NCI-H526 treated with DMSO at 0.1 percent for 48 hours (cell line): ENCODE data around the gene PHRF1.

Experiments
- DNase-seq: peaks from one replicate; lab custom pipeline; 2025; lab: John Stamatoyannopoulos, UW

PHRF1 gene

GRCh38 chr11:616320-617198 lies 40.3 kb downstream of the PHRF1 start:
- no peak for DNase-seq

- no peak for DNase-seq
Observed at GRCh38 chr11:617199-617911, 41.1 kb downstream of the PHRF1 start.

GRCh38 chr11:617912-618682 lies 41.8 kb downstream of the PHRF1 start:
- DNase-seq, result no peak

DNA sequence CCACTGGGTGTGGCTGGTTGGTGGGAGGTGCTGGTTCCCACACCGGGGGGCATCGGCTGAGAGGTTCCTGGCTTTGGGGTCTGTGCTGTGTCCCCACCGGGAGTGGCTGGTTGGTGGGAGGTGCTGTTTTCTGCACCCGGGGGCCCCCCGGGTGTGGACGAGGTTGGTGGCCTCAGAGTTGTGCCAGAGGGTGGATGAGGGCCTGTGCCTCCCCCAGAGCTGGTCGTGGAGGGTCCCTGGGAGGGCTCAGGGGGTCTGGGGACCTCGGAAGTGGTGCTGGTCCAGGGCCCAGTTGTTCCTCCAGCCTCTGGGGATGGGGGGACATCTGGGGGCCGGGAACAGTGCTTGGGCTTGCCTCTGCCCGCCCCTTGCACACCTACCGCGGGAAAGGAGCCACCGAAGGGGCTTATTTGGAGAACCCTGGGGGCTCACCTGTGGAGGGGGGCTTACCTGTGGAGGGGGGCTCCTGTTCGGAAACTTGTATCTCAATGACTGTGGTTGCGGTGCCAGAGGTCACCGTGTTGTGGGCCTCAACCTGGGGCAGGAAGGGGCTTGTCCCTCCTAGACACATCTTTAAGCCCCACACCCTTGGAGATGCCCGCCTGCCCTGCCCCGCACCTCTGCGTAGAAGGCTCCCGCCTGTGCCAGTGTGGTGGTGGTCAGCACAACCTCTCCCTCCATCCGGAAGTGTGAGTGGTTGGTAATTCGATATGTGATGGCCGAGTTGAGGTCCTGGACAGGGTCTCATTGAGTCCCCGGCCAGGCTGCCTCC lies 42.8 kb downstream of the PHRF1 start:
- DNase-seq, result no peak

GRCh38 chr11:619628-620050 lies 43.4 kb downstream of the PHRF1 start:
- DNase-seq, result no peak

DNA sequence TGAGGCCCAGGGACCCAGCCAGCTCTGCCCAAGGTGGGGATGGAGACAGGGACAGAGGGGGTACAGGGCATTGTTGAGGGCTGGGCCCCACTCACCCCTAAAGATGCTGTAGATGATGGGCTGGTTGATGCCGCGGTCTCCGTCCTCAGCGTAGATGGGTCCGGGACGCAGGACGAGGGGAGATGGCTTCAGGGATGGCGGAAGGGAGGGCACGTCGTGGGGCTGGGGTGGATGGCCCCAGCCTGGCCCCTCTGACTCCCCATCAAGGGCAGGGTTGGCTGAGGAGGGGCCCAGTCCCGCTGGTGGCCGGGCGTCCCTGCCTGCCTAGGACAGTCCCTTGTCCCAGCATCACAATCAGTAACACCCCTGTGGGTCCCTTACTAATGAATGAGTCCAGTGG lies 43.9 kb downstream of the PHRF1 start:
- no peak for DNase-seq

DNA sequence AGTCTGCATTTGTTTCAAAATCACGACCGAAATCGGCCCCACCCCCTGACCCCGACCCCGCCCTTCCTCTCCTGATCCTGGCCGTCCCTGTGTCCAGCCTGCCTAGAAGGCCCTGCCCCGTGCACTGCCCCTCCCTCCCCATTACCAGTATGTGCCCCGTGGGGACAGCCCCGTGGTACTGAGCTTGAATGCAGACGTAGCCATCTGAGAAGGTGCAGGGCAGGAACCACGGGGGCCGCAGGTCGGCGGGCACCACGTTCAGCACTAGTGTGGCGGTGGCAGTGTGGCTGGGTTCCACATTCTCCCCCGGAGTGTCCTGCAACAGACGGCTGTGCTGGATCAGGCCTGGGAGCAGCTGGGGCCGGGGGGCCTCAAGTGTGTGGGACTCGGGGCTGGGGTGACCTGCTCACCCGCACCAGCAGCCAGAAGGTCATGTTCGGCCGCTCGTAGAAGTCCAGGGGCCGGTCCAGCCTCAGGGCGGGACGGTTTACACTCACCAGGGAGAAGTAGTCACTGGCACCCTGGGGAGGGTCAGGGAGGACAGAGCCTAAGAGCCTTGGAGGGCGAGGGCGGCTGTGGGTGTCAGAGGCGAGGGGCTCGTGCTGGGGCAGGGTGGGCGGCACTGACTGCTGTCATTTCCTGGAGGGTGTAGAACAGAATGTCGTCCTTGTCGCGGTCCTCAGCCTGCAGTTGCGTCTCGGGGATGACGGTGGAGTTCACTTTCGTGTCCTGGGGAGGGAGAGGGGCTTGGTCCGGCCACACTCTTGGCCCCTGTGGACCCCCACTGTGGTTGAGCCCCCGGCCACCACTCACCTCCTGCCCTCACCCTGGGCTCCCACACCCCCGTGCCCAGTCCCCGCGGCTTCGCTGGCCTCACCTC lies 44.9 kb downstream of the PHRF1 start:
- DNase-seq, result no peak

DNA sequence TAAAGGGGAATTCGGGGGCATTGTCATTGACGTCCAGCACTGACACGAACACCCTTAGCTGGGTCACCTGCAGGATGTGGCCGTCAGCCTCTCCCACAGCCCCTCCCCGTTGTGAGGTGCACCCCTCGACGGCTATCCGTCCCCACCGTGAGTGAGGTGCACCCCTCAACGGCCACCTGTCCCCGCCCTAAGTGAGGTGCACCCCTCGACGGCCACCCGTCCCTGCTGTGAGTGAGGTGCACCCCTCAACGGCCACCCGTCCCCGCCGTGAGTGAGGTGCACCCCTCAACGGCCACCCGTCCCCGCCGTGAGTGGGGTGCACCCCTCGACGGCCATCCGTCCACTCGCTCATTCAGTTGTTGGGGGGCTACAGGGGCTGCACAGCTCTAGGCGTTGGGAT lies 45.6 kb downstream of the PHRF1 start:
- DNase-seq, result no peak

GRCh38 chr11:623349-623869 lies 47.1 kb downstream of the PHRF1 start:
- no peak for DNase-seq

GRCh38 chr11:623999-624704 lies 47.9 kb downstream of the PHRF1 start:
- DNase-seq, result no peak

DNA sequence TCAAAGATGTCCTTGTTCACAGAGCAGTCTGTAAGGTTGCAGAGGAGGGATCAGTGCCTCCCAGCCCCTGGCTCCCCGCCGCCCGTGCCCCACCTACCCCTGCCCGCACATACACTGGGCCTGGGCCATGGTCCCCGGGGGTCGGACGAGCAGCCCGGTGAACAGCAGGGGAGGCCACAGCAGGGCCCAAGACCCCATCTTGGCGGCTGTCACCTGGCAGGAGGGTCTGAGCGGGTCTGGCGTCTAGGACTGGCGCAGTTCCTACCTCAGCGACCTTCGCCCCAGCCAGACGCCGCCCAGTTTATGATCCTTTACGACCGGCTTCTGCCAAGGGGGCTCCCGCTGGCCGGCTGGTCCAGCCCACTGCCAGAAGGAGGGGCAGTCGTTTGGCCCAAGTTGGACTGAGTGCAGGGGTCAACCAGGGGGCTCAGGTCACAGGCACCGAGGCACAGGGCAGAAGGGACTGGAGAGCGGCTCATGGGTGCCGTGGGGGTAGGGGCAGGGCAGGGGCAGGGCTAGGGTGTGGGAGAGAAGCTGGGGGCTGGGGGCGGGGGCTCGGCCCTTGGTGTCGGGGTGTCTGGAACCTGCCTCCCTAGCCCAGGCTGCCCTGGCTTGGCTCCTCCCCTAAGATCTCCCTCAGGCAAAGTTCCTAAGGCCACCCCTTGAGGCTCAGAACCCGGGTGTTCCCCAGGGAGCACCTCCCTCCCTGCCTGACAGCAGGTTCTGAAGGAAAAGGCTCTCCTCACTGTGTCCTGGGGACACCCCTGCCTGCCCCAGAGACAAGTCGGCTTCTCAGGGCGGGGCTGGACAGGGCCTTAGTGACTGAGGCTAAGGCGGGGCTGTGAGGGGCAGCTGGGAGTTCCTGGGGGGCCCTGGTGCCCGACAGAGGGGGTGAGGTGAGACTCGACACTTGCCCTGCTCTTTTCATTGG lies 48.7 kb downstream of the PHRF1 start, which contains the start of gene CDHR5:
CDHR5 (minus strand) TSS at position 251 of the 931 bp plus-strand sequence; CDS start at position 198, 53 bp downstream.
- no peak for DNase-seq

- no peak for DNase-seq
Observed at GRCh38 chr11:625636-626268, 49.5 kb downstream of the PHRF1 start.

DNA sequence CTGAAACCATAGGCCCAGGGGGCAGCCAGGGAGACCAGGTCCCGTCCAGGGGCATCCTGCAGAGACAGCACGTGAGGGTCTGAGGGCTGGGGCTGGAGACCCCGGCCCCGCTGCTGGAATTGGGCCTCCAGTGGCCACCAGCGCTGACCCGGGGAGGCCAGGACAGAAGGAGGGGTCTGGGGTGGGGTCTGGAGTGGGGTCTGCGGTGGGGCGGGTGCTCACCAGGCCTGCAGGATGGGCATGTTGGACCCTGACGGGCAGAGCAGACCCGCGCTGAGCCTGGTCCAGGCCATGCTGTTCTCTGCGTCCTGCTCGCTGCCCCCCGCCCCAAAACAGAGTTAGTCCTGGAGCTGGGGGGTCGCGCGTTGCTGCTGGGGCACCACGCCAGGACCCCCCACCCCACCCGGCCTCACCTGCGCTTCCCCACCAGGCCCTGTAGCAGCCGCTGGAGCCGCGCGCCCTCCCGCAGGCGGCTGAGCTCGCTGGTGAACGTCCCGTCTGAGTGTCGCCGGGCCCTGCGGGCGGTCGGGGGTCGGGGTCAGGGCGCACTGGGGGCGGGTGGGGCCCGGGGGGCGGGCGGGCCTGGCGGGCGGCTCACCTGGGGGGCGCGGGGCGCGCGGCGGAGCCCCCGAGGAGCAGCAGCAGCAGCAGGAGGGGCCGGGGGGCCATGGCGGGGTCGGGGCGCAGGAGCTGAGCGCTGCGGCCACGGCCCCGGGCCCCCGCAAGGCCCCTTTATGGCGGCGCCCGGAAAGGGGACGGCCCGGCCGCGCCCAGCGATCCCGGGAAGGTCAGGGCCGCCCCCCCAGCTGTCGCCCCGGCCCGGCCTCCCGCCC lies 50.4 kb downstream of the PHRF1 start, which contains the start of gene SCT:
SCT (minus strand) TSS at position 707 of the 833 bp plus-strand sequence; CDS start at position 669, 38 bp downstream.
- DNase-seq, result no peak

DNA sequence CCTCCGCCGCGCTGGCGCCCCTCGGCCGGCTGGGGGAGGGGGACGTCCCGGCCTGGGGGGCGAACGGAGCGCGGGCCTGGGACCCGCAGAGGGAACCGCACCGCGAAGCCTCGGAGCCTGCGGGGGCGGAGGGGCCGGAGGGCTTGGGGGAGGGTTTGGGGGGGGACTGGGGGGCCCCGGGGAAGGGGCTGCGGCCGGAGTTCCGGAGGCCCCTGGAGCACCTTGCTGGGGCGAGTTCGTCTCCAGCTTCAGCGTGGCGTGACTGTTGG lies 51.0 kb downstream of the PHRF1 start:
- no peak for DNase-seq

- no peak for DNase-seq
Observed at GRCh38 chr11:628056-628455, 51.8 kb downstream of the PHRF1 start.

GRCh38 chr11:629237-629583 lies 52.9 kb downstream of the PHRF1 start:
- DNase-seq, result peak; percentile 23

GRCh38 chr11:630871-631270 lies 54.6 kb downstream of the PHRF1 start:
- peak; percentile 29 for DNase-seq
